ENCODE results near the gene CGB2.
"Not testable (repeated sequence)": the region's sequence is repeated elsewhere in the genome, so short reads cannot be mapped to it uniquely, and the experiment has no call there.

CGB2 gene

DNA sequence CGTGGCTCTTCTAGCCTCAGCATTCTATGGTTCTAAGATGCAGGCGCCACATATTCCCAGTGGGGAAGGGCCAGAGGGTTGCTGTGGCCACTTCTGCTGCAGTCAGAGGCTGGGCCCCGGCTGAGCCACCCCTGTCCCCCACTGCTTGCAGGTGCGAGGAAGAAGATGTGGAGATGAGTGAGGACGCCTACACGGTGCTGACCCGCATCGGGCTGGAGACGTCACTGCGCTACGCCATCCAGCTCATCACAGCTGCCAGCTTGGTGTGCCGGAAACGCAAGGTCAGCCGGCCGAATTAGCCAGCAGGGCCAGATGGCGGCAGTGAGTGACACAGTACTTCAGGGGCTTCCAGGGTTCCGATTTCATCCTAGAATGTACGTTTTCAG is 16.8 kb upstream of the CGB2 start:
- TF ChIP-seq CTCF (IDR thresholded peaks at IDR 0.05; ENCODE audit: poor library complexity, severe bottlenecking), result no peak
- DNase-seq (ENCODE audit: low spot score) (peak; percentile 61), ATAC-seq (ENCODE audit: low read depth) (no peak)
- Histone ChIP-seq H3K4me3 (ENCODE audit: severe bottlenecking) (no peak overlapping the region), H3K36me3 (ENCODE audit: low read depth) (peaks cover 33% of the 10 kb centered on the region), H3K9me3 (ENCODE audit: severe bottlenecking) (no peaks in the 10 kb centered on the region), H3K27ac (ENCODE audit: poor library complexity, severe bottlenecking) (no peak overlapping the region), H3K4me1 (ENCODE audit: insufficient read depth, poor library complexity, severe bottlenecking) (no peaks in the 10 kb centered on the region), H3K27me3 (ENCODE audit: insufficient read depth, poor library complexity, severe bottlenecking) (no peaks in the 10 kb centered on the region)

DNA sequence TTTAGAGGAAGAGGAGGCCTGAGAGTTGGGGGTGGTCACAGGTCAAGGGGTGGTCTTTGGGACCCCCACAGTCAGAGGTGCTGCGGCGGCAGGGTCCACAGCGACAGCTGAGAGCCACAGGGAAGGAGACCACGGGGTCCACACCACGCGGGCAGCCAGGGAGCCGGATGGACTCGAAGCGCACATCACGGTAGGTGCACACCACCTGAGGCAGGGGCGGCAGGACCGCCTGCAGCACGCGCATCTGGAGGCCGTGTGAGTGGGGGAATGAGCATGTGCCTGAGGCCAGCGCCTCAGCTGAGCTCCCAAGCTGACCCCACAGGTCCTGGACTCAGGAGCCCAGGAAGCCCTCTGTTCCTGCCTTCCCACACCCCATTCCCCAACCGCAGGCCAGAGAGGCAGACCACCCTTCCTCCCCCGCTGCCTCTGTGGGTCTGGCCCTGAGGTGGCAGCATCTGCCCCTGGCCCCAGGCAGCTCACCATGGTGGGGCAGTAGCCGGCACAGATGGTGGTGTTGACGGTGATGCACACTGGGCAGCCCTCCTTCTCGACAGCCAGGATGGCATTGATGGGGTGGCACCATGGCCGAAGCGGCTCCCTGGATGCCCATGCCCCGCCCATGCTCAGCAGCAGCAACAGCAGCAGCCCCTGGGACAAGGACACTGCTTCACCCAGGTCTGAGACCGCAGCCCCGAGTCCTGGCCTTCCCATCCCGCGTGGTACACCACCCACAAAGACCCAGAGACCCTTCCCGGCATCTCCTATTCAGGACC is 15.4 kb upstream of the CGB2 start:
- TF ChIP-seq CTCF (IDR thresholded peaks at IDR 0.05; ENCODE audit: poor library complexity, severe bottlenecking), result no peak
- ATAC-seq (ENCODE audit: low read depth) (no peak), DNase-seq (ENCODE audit: low spot score) (peak; percentile 68)
- Histone ChIP-seq H3K4me1 (ENCODE audit: insufficient read depth, poor library complexity, severe bottlenecking) (no peaks in the 10 kb centered on the region), H3K4me3 (ENCODE audit: severe bottlenecking) (no peak overlapping the region), H3K9me3 (ENCODE audit: severe bottlenecking) (no peaks in the 10 kb centered on the region), H3K27me3 (ENCODE audit: insufficient read depth, poor library complexity, severe bottlenecking) (no peaks in the 10 kb centered on the region), H3K27ac (ENCODE audit: poor library complexity, severe bottlenecking) (no peak overlapping the region), H3K36me3 (ENCODE audit: low read depth) (peaks cover 24% of the 10 kb centered on the region)

DNA sequence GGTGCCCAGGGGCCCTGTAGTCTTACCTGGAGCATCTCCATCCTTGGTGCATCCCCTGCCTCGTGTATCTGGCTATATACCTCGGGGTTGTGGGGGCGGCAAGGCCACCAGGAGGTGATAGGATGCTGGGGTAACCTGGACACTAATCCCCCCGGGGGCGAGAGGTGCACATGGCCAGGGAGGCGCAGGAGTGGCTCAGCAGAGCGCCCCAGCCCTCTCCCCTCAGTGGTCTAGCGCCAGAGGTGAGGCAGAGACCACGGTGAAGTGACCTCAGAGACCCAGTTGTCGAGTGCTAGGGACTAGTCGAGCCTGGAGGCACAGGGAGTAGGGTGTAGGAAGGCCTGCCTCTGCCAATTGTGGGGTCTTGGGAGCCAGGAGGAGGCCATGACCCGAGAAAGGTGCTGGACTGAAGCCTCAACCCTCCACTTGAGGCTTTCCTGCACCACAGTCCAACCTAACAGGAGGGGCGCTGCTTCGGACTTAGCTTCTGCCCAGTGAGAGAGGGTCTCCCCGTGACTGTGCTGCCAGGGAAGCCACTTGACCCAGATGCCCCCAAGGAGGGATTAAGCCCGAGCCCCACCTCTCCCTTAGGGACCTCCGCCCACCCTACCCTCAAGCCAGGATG is 14.5 kb upstream of the CGB2 start, which contains the start of gene LHB:
TSS of gene LHB (minus strand) at position 51 of the 625 bp plus-strand sequence. CDS start at position 41, 10 bp downstream.
- Histone ChIP-seq H3K4me3 (ENCODE audit: severe bottlenecking) (peak within 1 kb of the TSS; percentile 41), H3K4me1 (ENCODE audit: insufficient read depth, poor library complexity, severe bottlenecking) (no peaks in the 10 kb centered on the region), H3K36me3 (ENCODE audit: low read depth) (peaks cover 15% of the 10 kb centered on the region), H3K27me3 (ENCODE audit: insufficient read depth, poor library complexity, severe bottlenecking) (no peaks in the 10 kb centered on the region), H3K27ac (ENCODE audit: poor library complexity, severe bottlenecking) (peak within 1 kb of the TSS; percentile 64), H3K9me3 (ENCODE audit: severe bottlenecking) (no peaks in the 10 kb centered on the region)
- no peak for DNase-seq (ENCODE audit: low spot score)
- TF ChIP-seq CTCF (IDR thresholded peaks at IDR 0.05; ENCODE audit: poor library complexity, severe bottlenecking), result no peak
- ATAC-seq (ENCODE audit: low read depth), result no peak

GRCh38 chr19:49017666-49018351 is 13.9 kb upstream of the CGB2 start:
- peaks cover 8% of the 10 kb centered on the region for H3K36me3 ChIP-seq (ENCODE audit: low read depth)
- peak overlapping the region; percentile 41 for H3K4me3 ChIP-seq (ENCODE audit: severe bottlenecking)
- DNase-seq (ENCODE audit: low spot score), result peak; percentile 66
- H3K4me1 ChIP-seq (ENCODE audit: insufficient read depth, poor library complexity, severe bottlenecking), result no peaks in the 10 kb centered on the region
- no peaks in the 10 kb centered on the region for H3K27me3 ChIP-seq (ENCODE audit: insufficient read depth, poor library complexity, severe bottlenecking)
- no peaks in the 10 kb centered on the region for H3K9me3 ChIP-seq (ENCODE audit: severe bottlenecking)
- ATAC-seq (ENCODE audit: low read depth), result peak; percentile 65
- peak; percentile 52 for TF ChIP-seq CTCF (IDR thresholded peaks at IDR 0.05; ENCODE audit: poor library complexity, severe bottlenecking)
- peak overlapping the region; percentile 64 for H3K27ac ChIP-seq (ENCODE audit: poor library complexity, severe bottlenecking)

GRCh38 chr19:49018388-49019241 is 13.1 kb upstream of the CGB2 start:
- not testable (repeated sequence) for H3K27me3 ChIP-seq (ENCODE audit: insufficient read depth, poor library complexity, severe bottlenecking); DNase-seq (ENCODE audit: low spot score); H3K9me3 ChIP-seq (ENCODE audit: severe bottlenecking); H3K4me1 ChIP-seq (ENCODE audit: insufficient read depth, poor library complexity, severe bottlenecking); H3K36me3 ChIP-seq (ENCODE audit: low read depth)
- peak overlapping the region; percentile 64 for H3K27ac ChIP-seq (ENCODE audit: poor library complexity, severe bottlenecking)
- H3K4me3 ChIP-seq (ENCODE audit: severe bottlenecking), result peak overlapping the region; percentile 41
- ATAC-seq (ENCODE audit: low read depth), result peak; percentile 5; the same call in 2 of the 3 replicates
